ENCODE measurements around the gene CAPN11.

- TF ChIP-seq POLR2A (IDR thresholded peaks at IDR 0.05; ENCODE audit: low read depth, low read length) (no peak), CHD1 (IDR thresholded peaks at IDR 0.05; ENCODE audit: low read depth, low read length) (no peak), MXI1 (IDR thresholded peaks at IDR 0.05; ENCODE audit: borderline replicate concordance, low read depth, low read length) (no peak), CTCF (conservative IDR thresholded peaks at IDR 0.05; ENCODE audit: low read depth, low read length) (no peak), ELK1 (IDR thresholded peaks at IDR 0.05; ENCODE audit: borderline replicate concordance, low read depth, low read length) (no peak), SMC3 (IDR thresholded peaks at IDR 0.05; ENCODE audit: low read depth, low read length) (no peak), RAD21 (IDR thresholded peaks at IDR 0.05; ENCODE audit: low read length) (no peak)
Measured at GRCh38 chr6:44145839-44146238, 12.8 kb upstream of the CAPN11 start.
